GM12891 (cell line): ENCODE data around the gene KCNK17.

Experiments used
- POLR2A ChIP-seq: IDR thresholded peaks from 2 replicates; pipeline ENCODE4 v1.6.1; 2011; ENCODE audit warnings: low read depth, low read length, control low read depth
- POLR2AphosphoS5 ChIP-seq: IDR thresholded peaks from 2 replicates; pipeline ENCODE4 v1.6.1; 2011; ENCODE audit warnings: low read depth, low read length, control low read depth

DNA sequence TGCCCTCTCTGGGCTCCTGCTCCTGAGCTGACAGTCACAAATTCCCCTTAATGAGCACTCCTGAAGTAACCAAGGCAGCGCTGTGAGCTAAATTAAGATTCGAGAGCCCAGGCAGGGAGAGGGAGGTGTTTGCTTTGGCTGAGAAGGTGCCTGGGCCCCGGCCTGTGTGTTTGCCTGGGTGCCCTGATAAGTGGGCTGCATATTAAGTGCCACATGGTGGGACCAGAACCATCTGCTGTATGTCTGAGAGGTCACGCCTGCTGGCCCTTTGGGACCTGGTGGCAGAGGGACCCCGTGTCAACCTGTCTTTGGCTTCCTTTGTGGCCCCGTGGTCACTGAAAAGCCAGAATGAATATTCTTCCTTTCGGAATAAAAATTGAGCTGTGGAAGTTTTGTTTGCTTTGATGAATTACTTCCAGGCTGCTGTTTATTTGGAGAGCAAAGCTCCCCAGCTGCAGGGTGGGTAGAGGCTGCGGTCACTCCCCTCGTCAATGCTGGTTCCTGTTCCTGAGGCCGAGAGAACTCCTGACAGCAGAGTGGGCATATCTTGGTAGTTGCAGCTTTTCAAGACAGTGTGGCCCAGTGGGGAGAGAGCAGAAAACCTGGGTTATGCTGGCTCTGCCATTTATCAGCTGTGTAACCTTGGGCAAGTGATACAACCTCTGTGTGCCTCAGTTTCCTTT, 25.8 kb upstream of the KCNK17 start:
- TF ChIP-seq POLR2A (no peak), POLR2AphosphoS5 (no peak)
